Measurements from ENCODE around the gene ULK4.

ULK4 gene

GRCh38 chr3:41209646-41210045, 752.3 kb downstream of the ULK4 start:
- no peak for DNase-seq (ENCODE audit: low read depth)
- TF ChIP-seq CTCF (conservative IDR thresholded peaks at IDR 0.05; ENCODE audit: low read length) = no peak
- no peak overlapping the region for H3K4me3 ChIP-seq (ENCODE audit: low read length)

DNA sequence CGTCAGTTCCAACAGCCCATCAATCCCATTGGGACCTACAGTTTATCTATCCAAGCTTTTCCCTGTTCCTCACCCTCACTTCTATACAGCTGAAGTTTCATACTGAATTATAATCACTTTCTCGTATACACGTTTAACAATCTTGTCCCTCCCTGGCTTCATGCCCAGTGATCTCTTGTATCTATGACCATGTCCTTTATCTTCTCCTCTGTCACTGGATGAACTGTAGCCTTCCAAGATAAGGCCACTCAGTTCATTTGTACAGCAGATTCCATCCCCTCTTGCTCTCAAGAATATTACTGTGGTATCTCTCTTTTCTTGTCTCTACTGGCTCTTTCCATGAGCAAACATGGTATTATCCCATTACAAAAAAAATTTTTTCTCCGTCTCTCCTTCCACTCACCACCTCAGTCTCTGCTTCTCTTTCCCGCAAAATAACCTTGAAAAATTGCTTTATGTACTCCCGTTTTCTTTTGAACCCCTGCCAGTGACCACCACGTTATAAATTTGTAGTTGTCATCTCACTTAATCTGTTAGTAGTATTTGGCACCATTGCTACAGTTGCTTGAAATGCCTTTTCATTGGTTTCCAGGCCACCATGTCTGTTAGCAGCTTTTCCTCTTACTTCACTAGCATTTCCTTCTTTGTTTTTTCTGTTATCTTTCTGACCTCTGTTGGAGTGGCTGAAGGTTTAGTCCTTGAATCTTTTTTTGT, 753.2 kb downstream of the ULK4 start:
- H3K4me3 ChIP-seq (ENCODE audit: low read length) = no peak overlapping the region
- no peak for TF ChIP-seq CTCF (conservative IDR thresholded peaks at IDR 0.05; ENCODE audit: low read length)

GRCh38 chr3:41207355-41207754, 754.5 kb downstream of the ULK4 start:
- DNase-seq (ENCODE audit: low read depth) = no peak
- no peak overlapping the region for H3K4me3 ChIP-seq (ENCODE audit: low read length)
- no peak for TF ChIP-seq CTCF (conservative IDR thresholded peaks at IDR 0.05; ENCODE audit: low read length)

More for the DNA sequence above, 753.2 kb downstream of the ULK4 start:
- no peak for DNase-seq (ENCODE audit: low read depth)

- no peak overlapping the region for H3K4me3 ChIP-seq (ENCODE audit: low read length)
Measured at GRCh38 chr3:41205591-41205990, 756.3 kb downstream of the ULK4 start.

GRCh38 chr3:41204369-41204768, 757.5 kb downstream of the ULK4 start:
- no peak overlapping the region for H3K4me3 ChIP-seq (ENCODE audit: low read length)

More at GRCh38 chr3:41205591-41205990, 756.3 kb downstream of the ULK4 start:
- DNase-seq (ENCODE audit: low read depth) = no peak
- TF ChIP-seq CTCF (conservative IDR thresholded peaks at IDR 0.05; ENCODE audit: low read length) = no peak

GRCh38 chr3:41202834-41203345, 759.0 kb downstream of the ULK4 start:
- H3K4me3 ChIP-seq (ENCODE audit: low read length) = no peak overlapping the region
- peak; percentile 60 for TF ChIP-seq CTCF (conservative IDR thresholded peaks at IDR 0.05; ENCODE audit: low read length)

More at GRCh38 chr3:41204369-41204768, 757.5 kb downstream of the ULK4 start:
- no peak for DNase-seq (ENCODE audit: low read depth)
- no peak for TF ChIP-seq CTCF (conservative IDR thresholded peaks at IDR 0.05; ENCODE audit: low read length)

More at GRCh38 chr3:41202834-41203345, 759.0 kb downstream of the ULK4 start:
- peak; percentile 61 for DNase-seq (ENCODE audit: low read depth)

Measured in AG10803 (cell line).